HG02588 (cell line): ENCODE results near the gene ERGIC2.
"Not testable (repeated sequence)": the region's sequence is repeated elsewhere in the genome, so short reads cannot be mapped to it uniquely, and the experiment has no call there.

ENCODE experiments used
- ATAC-seq: cut with Tn5 transposase; IDR thresholded peaks from one replicate; pipeline ENCODE4 v1.9.1; 2021; ENCODE audit warnings: mild to moderate bottlenecking, moderate library complexity; ENCODE audit not compliant: unreplicated experiment

Gene ERGIC2

GRCh38 chr12:29306266-29306665, 74.7 kb downstream of the ERGIC2 start:
- no peak for ATAC-seq

GRCh38 chr12:29304388-29304787, 76.6 kb downstream of the ERGIC2 start:
- no peak for ATAC-seq

- no peak for ATAC-seq
These were observed 79.9 kb downstream of the ERGIC2 start for GRCh38 chr12:29301114-29301513.

- ATAC-seq: no peak
These were observed 81.3 kb downstream of the ERGIC2 start for GRCh38 chr12:29299633-29300032.

- no peak for ATAC-seq
These were observed 89.7 kb downstream of the ERGIC2 start for GRCh38 chr12:29291226-29291625.

GRCh38 chr12:29290475-29290874, 90.5 kb downstream of the ERGIC2 start:
- ATAC-seq: not testable (repeated sequence)

GRCh38 chr12:29288031-29288430, 92.9 kb downstream of the ERGIC2 start:
- ATAC-seq: no peak

GRCh38 chr12:29287622-29288021, 93.3 kb downstream of the ERGIC2 start:
- ATAC-seq: no peak
